HG03175 (cell line): ENCODE results near the gene NME7.

Source experiments
- ATAC-seq: cut with Tn5 transposase; IDR thresholded peaks from one replicate; pipeline ENCODE4 v1.9.1; 2021; ENCODE audit warnings: mild to moderate bottlenecking, moderate library complexity; ENCODE audit not compliant: unreplicated experiment

Gene NME7

GRCh38 chr1:169090308-169090899 lies 277.2 kb downstream of the NME7 start:
- no peak for ATAC-seq

GRCh38 chr1:169089776-169090175 lies 277.8 kb downstream of the NME7 start:
- ATAC-seq, result no peak

- ATAC-seq, result no peak
Measured at GRCh38 chr1:169087876-169088275, 279.7 kb downstream of the NME7 start.

- ATAC-seq, result peak; percentile 43
Measured at GRCh38 chr1:169086603-169087455, 280.8 kb downstream of the NME7 start.

- ATAC-seq, result no peak
Measured at GRCh38 chr1:169085911-169086310, 281.7 kb downstream of the NME7 start.
